H9 (cell line): Measurements from ENCODE around the gene PARP8. TPM values are rescaled to one million over a fixed set of nuclear protein-coding genes. Genes with fewer than 3 reads are reported as not detected.

ENCODE experiments used
- DNase-seq: peaks from one replicate; pipeline ENCODE4 v3.0.0-alpha.2; 2017
- H2AFZ ChIP-seq: one replicate; pipeline ENCODE4 v1.6.1; 2013; ENCODE audit warnings: mild to moderate bottlenecking, low read length, control low read depth, moderate library complexity
- H2AK5ac ChIP-seq: 2 replicates; pipeline ENCODE4 v1.6.1; 2013; ENCODE audit warnings: low read length, control low read depth, mixed read lengths; ENCODE audit not compliant: insufficient read length
- H2BK120ac ChIP-seq: one replicate; pipeline ENCODE4 v1.6.1; 2013; ENCODE audit warnings: low read depth, mild to moderate bottlenecking, low read length, control low read depth, inconsistent platforms; ENCODE audit not compliant: poor library complexity, severe bottlenecking
- H2BK12ac ChIP-seq: 2 replicates; pipeline ENCODE4 v1.6.1; 2013; ENCODE audit warnings: low read length, control low read depth, mixed read lengths, low read depth; ENCODE audit not compliant: insufficient read length
- H2BK15ac ChIP-seq: 2 replicates; pipeline ENCODE4 v1.6.1; 2013; ENCODE audit warnings: low read depth, low read length, control low read depth
- H2BK20ac ChIP-seq: one replicate; pipeline ENCODE4 v1.6.1; 2013; ENCODE audit warnings: low read depth, mild to moderate bottlenecking, low read length, control low read depth, inconsistent platforms; ENCODE audit not compliant: poor library complexity, severe bottlenecking
- H2BK5ac ChIP-seq: 2 replicates; pipeline ENCODE4 v1.6.1; 2013; ENCODE audit warnings: low read length, control low read depth, mixed read lengths; ENCODE audit not compliant: insufficient read length
- H3K14ac ChIP-seq: 2 replicates; pipeline ENCODE4 v1.6.1; 2013; ENCODE audit warnings: low read length, control low read depth; ENCODE audit not compliant: insufficient read depth
- H3K18ac ChIP-seq: 2 replicates; pipeline ENCODE4 v1.6.1; 2013; ENCODE audit warnings: low read depth, mild to moderate bottlenecking, mixed read lengths, low read length, control low read depth; ENCODE audit not compliant: insufficient read length
- H3K23ac ChIP-seq: 2 replicates; pipeline ENCODE4 v1.6.1; 2013; ENCODE audit warnings: low read length, control low read depth, mixed read lengths, low read depth; ENCODE audit not compliant: insufficient read length
- H3K23me2 ChIP-seq: 2 replicates; pipeline ENCODE4 v1.6.1; 2013; ENCODE audit warnings: low read depth, mild to moderate bottlenecking, mixed read lengths, low read length, control low read depth; ENCODE audit not compliant: insufficient read length, poor library complexity, severe bottlenecking
- H3K27ac ChIP-seq: 2 replicates; pipeline ENCODE4 v1.5.1; 2013; ENCODE audit warnings: low read length, control low read depth, mixed read lengths, low read depth; ENCODE audit not compliant: insufficient read length
- H3K27me3 ChIP-seq: 2 replicates; pipeline ENCODE4 v1.6.1; 2013; ENCODE audit warnings: low read length, control low read depth, inconsistent platforms; ENCODE audit not compliant: insufficient read depth
- H3K4ac ChIP-seq: 2 replicates; pipeline ENCODE4 v1.6.1; 2013; ENCODE audit warnings: low read depth, mild to moderate bottlenecking, control low read depth, inconsistent platforms, low read length, moderate library complexity
- H3K4me1 ChIP-seq: 2 replicates; pipeline ENCODE4 v1.6.1; 2013; ENCODE audit warnings: low read length, control low read depth, inconsistent platforms; ENCODE audit not compliant: insufficient read depth
- H3K4me2 ChIP-seq: 2 replicates; pipeline ENCODE4 v1.6.1; 2013; ENCODE audit warnings: low read length, control low read depth, mixed read lengths; ENCODE audit not compliant: insufficient read length, insufficient read depth
- H3K56ac ChIP-seq: 2 replicates; pipeline ENCODE4 v1.6.1; 2013; ENCODE audit warnings: low read depth, mild to moderate bottlenecking, mixed read lengths, low read length, control low read depth; ENCODE audit not compliant: insufficient read length
- H3K79me1 ChIP-seq: 2 replicates; pipeline ENCODE4 v1.6.1; 2013; ENCODE audit warnings: low read depth, mild to moderate bottlenecking, moderate library complexity, low read length, control low read depth, inconsistent platforms; ENCODE audit not compliant: insufficient read depth, poor library complexity, severe bottlenecking
- H3K79me2 ChIP-seq: 2 replicates; pipeline ENCODE4 v1.6.1; 2013; ENCODE audit warnings: low read length, control low read depth, inconsistent platforms; ENCODE audit not compliant: insufficient read depth
- H3K9ac ChIP-seq: 2 replicates; pipeline ENCODE4 v1.6.1; 2013; ENCODE audit warnings: low read length, control low read depth, mixed read lengths; ENCODE audit not compliant: insufficient read length; ENCODE audit errors: extremely low read depth
- H3K9me3 ChIP-seq: one replicate; pipeline ENCODE4 v1.6.1; 2013; ENCODE audit warnings: low read depth, low read length, inconsistent platforms; ENCODE audit not compliant: control insufficient read depth
- H3T11ph ChIP-seq: one replicate; pipeline ENCODE4 v1.6.1; 2013; ENCODE audit warnings: mild to moderate bottlenecking, low read length, control low read depth, inconsistent platforms
- H4K20me1 ChIP-seq: one replicate; pipeline ENCODE4 v1.6.1; 2013; ENCODE audit not compliant: control insufficient read depth, insufficient read length, insufficient read depth
- H4K5ac ChIP-seq: 2 replicates; pipeline ENCODE4 v1.6.1; 2013; ENCODE audit warnings: low read depth, mild to moderate bottlenecking, mixed read lengths, low read length, control low read depth; ENCODE audit not compliant: insufficient read length
- H4K8ac ChIP-seq: replicated peaks from 2 replicates; pipeline ENCODE4 v1.6.1; 2013; ENCODE audit warnings: low read length, control low read depth, mixed read lengths, low read depth; ENCODE audit not compliant: insufficient read length
- H4K91ac ChIP-seq: 2 replicates; pipeline ENCODE4 v1.6.1; 2013; ENCODE audit warnings: low read depth, mild to moderate bottlenecking, moderate library complexity, mixed read lengths, low read length, control low read depth; ENCODE audit not compliant: insufficient read length
- H3K27ac Mint-ChIP-seq, 3 experiments: 2 replicates in 2 of 3; 3 replicates in 1 of 3; pipeline ENCODE4 v1.8.0; 2020 to 2021; ENCODE audit warnings: mixed read lengths in 3 of 3, mild to moderate bottlenecking in 1 of 3, moderate library complexity in 1 of 3
- H3K27me3 Mint-ChIP-seq: 2 replicates; pipeline ENCODE4 v1.8.0; 2021; ENCODE audit warnings: low read depth, mild to moderate bottlenecking, moderate library complexity, mixed read lengths
- H3K36me3 Mint-ChIP-seq, 3 experiments: 2 replicates in 2 of 3; 3 replicates in 1 of 3; pipeline ENCODE4 v1.8.0; 2020 to 2021; ENCODE audit warnings: low read depth in 3 of 3, mixed read lengths in 3 of 3; ENCODE audit not compliant: insufficient read depth in 1 of 3
- H3K4me1 Mint-ChIP-seq, 2 experiments: 2 replicates each; pipeline ENCODE4 v1.8.0; 2020; ENCODE audit warnings: mixed read lengths in 2 of 2
- H3K4me3 Mint-ChIP-seq, 2 experiments: 2 replicates in 1 of 2; 3 replicates in 1 of 2; pipeline ENCODE4 v1.8.0; 2020 to 2021; ENCODE audit warnings: mild to moderate bottlenecking in 2 of 2, mixed read lengths in 2 of 2, moderate library complexity in 1 of 2
- H3K9me3 Mint-ChIP-seq, 2 experiments: 2 replicates in 1 of 2; 3 replicates in 1 of 2; pipeline ENCODE4 v1.8.0; 2020; ENCODE audit warnings: mild to moderate bottlenecking in 2 of 2, mixed read lengths in 2 of 2, moderate library complexity in 1 of 2
- WGBS: extraction: QIAGEN DNeasy Blood & Tissue Kit; methylation state at CpG from one replicate; pipeline ENCODE4 v1.1.7; 2013; ENCODE audit warnings: missing lambda C conversion rate, low lambda C conversion rate, mixed read lengths; ENCODE audit not compliant: insufficient read length; ENCODE audit errors: extremely low coverage; 5-methylcytosine and 5-hydroxymethylcytosine counted together
- total RNA-seq: library from RNA; stranded (reverse); gene quantifications from 2 replicates; pipeline ENCODE4 v1.2.1, GENCODE V29; 2021
- TF ChIP-seq, protein P1 (sequence below): fragments of 200-600 bp; sonication (generic); conservative IDR thresholded peaks from 3 replicates; pipeline ENCODE4 v1.8.0; 2021; ENCODE audit warnings: antibody characterized with exemption, mild to moderate bottlenecking

Gene PARP8
- total RNA-seq, 1 experiment from 2014 or later = 34.0 TPM

DNA sequence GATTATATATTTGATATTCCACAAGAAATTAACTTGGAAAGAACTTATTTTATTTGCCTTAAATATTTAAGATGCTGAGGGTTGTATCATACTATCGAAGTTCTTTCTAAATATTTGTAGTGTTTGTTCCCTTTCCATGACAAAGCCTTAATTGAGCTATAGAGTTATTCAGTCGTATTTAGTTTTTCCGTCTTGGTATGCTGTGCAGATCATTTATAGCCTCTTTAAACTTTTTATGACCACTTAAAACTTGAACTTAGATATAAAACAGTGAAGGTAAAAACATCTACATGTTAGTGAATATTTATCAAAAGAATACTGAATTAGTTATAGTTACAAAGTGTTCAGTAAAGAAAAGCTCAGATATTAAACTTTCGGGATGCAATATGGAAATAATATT, 74.4 kb downstream of the PARP8 start:
- Mint-ChIP-seq H3K27ac (no peak overlapping the region), H3K4me3 (no peak overlapping the region), H3K36me3 (no peaks in the 10 kb centered on the region; a peak in 1 of 7 replicates), H3K4me1 (peaks cover 34 to 35% of the 10 kb centered on the region in 2 experiments), H3K9me3 (no peaks in the 10 kb centered on the region), H3K27me3 (no peaks in the 10 kb centered on the region)
- Histone ChIP-seq H3K9ac (no peak overlapping the region), H3K27me3 (no peaks in the 10 kb centered on the region), H4K20me1 (no peaks in the 10 kb centered on the region), H3K18ac (no peak overlapping the region), H3K56ac (no peak overlapping the region), H3K79me1 (peaks cover 6% of the 10 kb centered on the region), H2BK120ac (no peak overlapping the region), H4K8ac (no peak overlapping the region), H2BK15ac (no peak overlapping the region), H3T11ph (no peak overlapping the region), H3K9me3 (no peaks in the 10 kb centered on the region), H4K5ac (no peak overlapping the region), H3K23me2 (no peaks in the 10 kb centered on the region), H2AFZ (no peak overlapping the region), H2BK20ac (no peak overlapping the region), H3K4me2 (no peak overlapping the region), H2AK5ac (no peak overlapping the region), H3K23ac (no peak overlapping the region), H3K14ac (no peak overlapping the region), H3K79me2 (peaks cover 2% of the 10 kb centered on the region; the same call in 1 of the 2 replicates), H4K91ac (no peak overlapping the region), H2BK5ac (no peak overlapping the region), H3K27ac (no peak overlapping the region), H3K4me1 (no peaks in the 10 kb centered on the region; the same call in 1 of the 2 replicates), H3K4ac (no peak overlapping the region), H2BK12ac (no peak overlapping the region)
- no CpG with 5 or more reads among the region's 4 CpGs for WGBS
- DNase-seq = no peak
- TF ChIP-seq, protein P1, sequence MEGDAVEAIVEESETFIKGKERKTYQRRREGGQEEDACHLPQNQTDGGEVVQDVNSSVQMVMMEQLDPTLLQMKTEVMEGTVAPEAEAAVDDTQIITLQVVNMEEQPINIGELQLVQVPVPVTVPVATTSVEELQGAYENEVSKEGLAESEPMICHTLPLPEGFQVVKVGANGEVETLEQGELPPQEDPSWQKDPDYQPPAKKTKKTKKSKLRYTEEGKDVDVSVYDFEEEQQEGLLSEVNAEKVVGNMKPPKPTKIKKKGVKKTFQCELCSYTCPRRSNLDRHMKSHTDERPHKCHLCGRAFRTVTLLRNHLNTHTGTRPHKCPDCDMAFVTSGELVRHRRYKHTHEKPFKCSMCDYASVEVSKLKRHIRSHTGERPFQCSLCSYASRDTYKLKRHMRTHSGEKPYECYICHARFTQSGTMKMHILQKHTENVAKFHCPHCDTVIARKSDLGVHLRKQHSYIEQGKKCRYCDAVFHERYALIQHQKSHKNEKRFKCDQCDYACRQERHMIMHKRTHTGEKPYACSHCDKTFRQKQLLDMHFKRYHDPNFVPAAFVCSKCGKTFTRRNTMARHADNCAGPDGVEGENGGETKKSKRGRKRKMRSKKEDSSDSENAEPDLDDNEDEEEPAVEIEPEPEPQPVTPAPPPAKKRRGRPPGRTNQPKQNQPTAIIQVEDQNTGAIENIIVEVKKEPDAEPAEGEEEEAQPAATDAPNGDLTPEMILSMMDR = no peak
